Stimulated activated CD8-positive, alpha-beta memory T cell treated with anti-CD3 and anti-CD28 coated beads, Interleukin-7, amount 100 ng/mL, for 48 hours (primary cell): ENCODE results near the gene UBASH3B.
"Not testable (repeated sequence)": the region's sequence is repeated elsewhere in the genome, so short reads cannot be mapped to it uniquely, and the experiment has no call there.

Source experiments
- DNase-seq, 2 donors: peaks; one replicate each; pipeline ENCODE4 v3.0.0-alpha.2; 2020; ENCODE audit warnings: low read depth in 1 of 2; ENCODE audit errors: extremely low read depth in 1 of 2

UBASH3B gene

GRCh38 chr11:122837528-122838346, 182.2 kb downstream of the UBASH3B start:
- DNase-seq: no peak

DNA sequence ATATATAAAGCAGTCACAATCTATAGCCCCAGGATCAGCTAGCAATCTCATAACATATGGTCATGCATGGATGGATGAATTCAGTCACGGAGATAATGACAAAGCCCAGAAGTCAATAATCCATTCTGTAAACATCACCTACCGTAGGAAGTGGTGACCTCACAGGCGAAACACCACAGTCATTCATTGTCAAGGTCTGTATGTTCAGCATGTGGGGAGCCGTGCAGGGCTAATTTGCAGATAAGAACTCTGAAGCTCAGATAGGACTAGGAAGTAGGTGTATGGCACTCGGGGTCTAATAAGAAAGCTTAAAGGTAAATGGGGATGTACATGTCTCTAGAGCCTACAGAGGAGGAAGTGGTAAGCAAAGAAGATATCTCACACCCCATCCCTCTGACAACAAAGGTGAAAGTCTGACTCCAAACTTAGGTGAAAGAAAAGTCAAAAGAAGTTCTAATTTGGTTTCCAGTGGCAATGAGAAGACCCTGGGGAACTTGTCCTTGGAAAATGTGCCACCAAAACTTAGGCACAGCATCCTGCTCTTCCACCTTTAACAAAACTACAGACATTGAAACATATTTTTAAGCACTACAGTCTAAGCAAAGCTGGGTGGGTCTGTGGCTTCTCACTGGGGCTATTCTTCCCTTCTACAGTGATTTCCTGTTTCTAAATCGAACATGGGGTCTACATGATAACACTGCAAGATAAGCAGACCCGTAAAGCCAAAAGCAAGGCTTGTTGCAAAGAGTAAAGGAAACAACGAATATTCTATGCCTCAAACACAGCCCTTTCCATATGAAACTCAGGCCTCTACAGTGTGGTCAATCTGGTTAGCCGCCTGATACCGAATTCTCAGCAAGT, 188.0 kb downstream of the UBASH3B start:
- DNase-seq: peak in 1 of 2 donors; percentile 59

DNA sequence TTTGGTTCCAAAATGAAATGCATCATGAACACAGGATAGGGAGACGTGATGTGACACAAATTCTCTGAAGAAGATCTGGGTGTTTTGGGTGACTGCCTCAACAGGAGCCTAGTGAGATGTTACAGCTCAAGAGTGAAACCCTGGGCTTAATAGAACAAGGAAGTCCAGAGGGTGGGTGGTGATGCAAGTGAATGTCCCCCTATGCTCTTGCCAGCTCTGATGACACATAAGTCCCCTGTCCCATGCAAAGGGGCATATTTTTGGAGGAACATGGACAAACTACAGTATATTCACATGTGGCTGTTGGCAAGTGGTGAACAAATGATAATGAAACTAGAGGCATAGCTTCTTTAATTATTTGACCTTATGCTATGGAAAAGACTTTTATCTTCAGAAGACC, 191.9 kb downstream of the UBASH3B start:
- no peak for DNase-seq

DNA sequence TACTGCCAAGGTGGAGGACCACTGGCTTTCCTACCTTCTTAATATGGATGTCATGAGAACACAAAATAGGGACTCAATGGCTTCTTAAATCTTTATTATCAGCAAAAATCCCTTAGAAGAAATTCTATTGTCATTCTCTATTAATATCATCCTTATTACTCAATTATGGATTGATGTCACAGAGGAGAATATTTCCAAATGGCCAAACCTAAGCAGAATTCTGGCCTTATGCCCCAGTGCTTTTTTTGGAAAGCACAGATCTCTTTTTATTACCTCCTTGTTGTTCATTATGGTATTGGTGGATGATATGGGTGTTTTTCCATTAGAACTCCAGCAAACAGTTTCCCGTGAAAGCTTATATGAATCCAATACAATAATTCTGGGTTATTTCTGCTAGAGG, 192.7 kb downstream of the UBASH3B start:
- DNase-seq: no peak

DNA sequence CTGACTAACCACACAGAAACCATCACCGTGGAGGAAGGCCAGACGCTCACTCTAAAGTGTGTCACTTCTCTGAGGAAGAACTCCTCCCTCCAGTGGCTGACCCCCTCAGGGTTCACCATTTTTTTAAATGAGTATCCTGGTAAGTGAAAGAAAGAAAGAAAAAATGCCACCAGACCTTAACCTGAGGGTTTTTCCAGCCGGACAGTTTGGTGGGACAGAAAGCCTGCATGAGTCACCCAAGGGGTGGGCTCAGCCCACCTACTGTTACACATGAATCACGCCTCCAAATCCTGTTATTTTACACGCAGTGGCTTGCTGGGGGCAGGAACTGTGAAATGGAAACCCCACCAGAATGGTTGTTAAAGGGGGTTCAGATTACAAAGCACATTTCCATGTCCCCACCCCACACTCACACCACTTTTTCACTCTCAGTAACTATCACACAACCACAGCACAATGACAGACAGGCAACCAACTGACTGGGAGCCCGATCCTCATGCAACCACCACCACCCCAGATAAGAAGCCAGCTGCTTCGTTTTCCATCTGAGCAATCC, 194.6 kb downstream of the UBASH3B start:
- DNase-seq: peak; percentile 64 to 75

- DNase-seq: no peak
Observed at GRCh38 chr11:122851366-122851966, 195.9 kb downstream of the UBASH3B start.

DNA sequence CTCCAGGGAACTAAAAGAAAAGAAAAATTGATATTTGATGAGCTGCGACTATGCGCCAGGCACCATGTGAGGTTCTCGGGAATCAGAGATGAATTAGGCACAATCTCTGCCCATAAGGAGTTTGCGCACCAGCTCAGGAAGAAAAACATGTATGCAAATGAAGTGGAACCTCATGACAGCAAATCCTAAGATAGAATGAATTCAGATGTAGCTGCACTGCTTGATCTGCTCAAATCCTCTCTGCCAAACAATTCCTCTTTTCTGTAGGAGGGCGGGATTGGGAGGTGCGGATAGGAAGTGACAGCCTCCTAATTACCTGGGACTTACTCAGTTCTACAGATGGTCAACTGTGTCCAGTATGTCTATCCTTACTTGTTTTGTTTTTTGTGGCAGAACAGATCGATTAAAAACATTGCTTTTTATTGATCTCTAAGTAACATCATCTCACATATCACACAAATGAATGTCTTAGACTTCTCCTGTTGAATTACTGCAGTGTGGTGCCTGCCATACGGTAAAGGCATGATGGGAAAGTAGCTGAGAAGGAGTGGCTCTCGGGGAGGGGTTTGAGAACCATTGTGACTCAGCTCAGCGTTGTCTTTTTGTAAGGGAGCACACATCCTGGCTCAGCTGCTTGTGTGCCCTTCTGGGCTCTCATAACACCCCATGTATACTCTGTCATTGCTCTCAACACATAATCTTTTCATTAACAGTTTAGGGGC, 196.7 kb downstream of the UBASH3B start:
- peak in 1 of 2 donors; percentile 44 for DNase-seq

- DNase-seq: no peak
Observed at GRCh38 chr11:122852796-122853160, 197.3 kb downstream of the UBASH3B start.

GRCh38 chr11:122853261-122853660, 197.7 kb downstream of the UBASH3B start:
- no peak for DNase-seq

- DNase-seq: no peak
Observed at GRCh38 chr11:122853971-122854446, 198.5 kb downstream of the UBASH3B start.

- DNase-seq: no peak
Observed at GRCh38 chr11:122861631-122862030, 206.1 kb downstream of the UBASH3B start.

GRCh38 chr11:122862091-122862490, 206.6 kb downstream of the UBASH3B start:
- no peak for DNase-seq

- not testable (repeated sequence) for DNase-seq
Observed at GRCh38 chr11:122863154-122863553, 207.6 kb downstream of the UBASH3B start.

DNA sequence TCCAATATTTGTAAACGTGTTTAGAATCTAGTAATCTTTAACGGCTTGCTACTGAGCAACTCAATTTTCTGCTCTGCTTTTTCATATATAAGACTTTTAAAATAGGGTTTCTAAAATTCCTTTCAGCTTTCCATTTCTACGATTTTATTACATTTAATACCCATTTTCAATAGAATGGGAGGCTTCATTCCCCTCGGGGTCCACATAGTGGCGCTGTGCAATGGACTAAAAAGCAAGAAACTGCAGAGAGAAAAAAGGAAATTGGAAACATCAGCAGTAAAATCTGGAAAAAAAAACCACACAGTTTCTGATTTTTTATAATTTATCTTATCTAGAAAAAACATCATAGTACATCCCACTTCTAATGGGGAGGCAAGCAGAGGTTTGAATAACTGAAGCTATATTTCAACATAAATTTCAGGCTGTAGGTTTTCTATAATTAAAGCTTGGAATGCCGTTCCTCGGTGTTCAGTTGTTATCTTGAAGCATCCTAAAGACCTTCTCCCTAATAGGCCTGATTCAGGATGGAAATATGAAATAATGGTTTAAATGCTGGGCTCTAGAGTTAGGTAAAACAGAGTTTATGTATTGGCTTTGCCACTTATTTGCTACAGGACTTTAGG, 208.3 kb downstream of the UBASH3B start:
- DNase-seq: no peak
